Chondrocyte (in vitro differentiated cells): ENCODE data around the gene COL3A1. TPM values are rescaled to one million over a fixed set of nuclear protein-coding genes. Genes with fewer than 3 reads are reported as not detected.

ENCODE experiments used
- DNase-seq: peaks from one replicate; pipeline ENCODE4 v3.0.0; 2021; ENCODE audit warnings: mixed read lengths, low spot score
- H3K27ac Mint-ChIP-seq: one replicate; pipeline ENCODE4 v1.8.0; 2021; ENCODE audit warnings: mild to moderate bottlenecking, moderate library complexity, mixed read lengths; ENCODE audit not compliant: unreplicated experiment
- H3K27me3 Mint-ChIP-seq: 2 replicates; pipeline ENCODE4 v1.8.0; 2021; ENCODE audit warnings: low read depth, mixed read lengths
- H3K36me3 Mint-ChIP-seq: 2 replicates; pipeline ENCODE4 v1.8.0; 2021; ENCODE audit warnings: low read depth, mixed read lengths
- H3K4me1 Mint-ChIP-seq: 2 replicates; pipeline ENCODE4 v1.8.0; 2021; ENCODE audit warnings: low read depth, mild to moderate bottlenecking, mixed read lengths
- H3K4me3 Mint-ChIP-seq: one replicate; pipeline ENCODE4 v1.8.0; 2021; ENCODE audit warnings: mild to moderate bottlenecking, moderate library complexity, mixed read lengths; ENCODE audit not compliant: unreplicated experiment
- H3K9me3 Mint-ChIP-seq: 2 replicates; pipeline ENCODE4 v1.8.0; 2021; ENCODE audit warnings: low read depth, mixed read lengths
- CTCF ChIP-seq: fragments of 200-600 bp; sonication (generic); IDR thresholded peaks from 2 replicates; pipeline ENCODE4 v1.5.0; 2021; ENCODE audit warnings: antibody characterized with exemption, mild to moderate bottlenecking, moderate library complexity
- total RNA-seq: library from RNA; stranded (reverse); gene quantifications from 3 replicates; pipeline ENCODE4 v1.2.1, GENCODE V29; 2021

Gene COL3A1
- total RNA-seq, 1 donor from 2014 or later = 8,099 TPM

- DNase-seq = no peak
- Mint-ChIP-seq H3K27me3 (no peaks in the 10 kb centered on the region), H3K4me3 (peak overlapping the region; percentile 100), H3K27ac (peak overlapping the region; percentile 99), H3K9me3 (no peaks in the 10 kb centered on the region), H3K36me3 (peaks cover 22% of the 10 kb centered on the region), H3K4me1 (peaks cover 52% of the 10 kb centered on the region)
- no peak for TF ChIP-seq CTCF
Measured at GRCh38 chr2:188973641-188974040, 532 bp upstream of the COL3A1 start.

GRCh38 chr2:188975497-188976102 lies 1.4 kb downstream of the COL3A1 start:
- TF ChIP-seq CTCF = no peak
- Mint-ChIP-seq H3K4me1 (peaks cover 46% of the 10 kb centered on the region), H3K9me3 (no peaks in the 10 kb centered on the region), H3K27ac (peak overlapping the region; percentile 99), H3K27me3 (no peaks in the 10 kb centered on the region), H3K36me3 (peaks cover 25% of the 10 kb centered on the region), H3K4me3 (peak overlapping the region; percentile 100)
- no peak for DNase-seq

- DNase-seq = no peak
- peaks cover 29% of the 10 kb centered on the region for H3K36me3 Mint-ChIP-seq
- peak overlapping the region; percentile 99 for H3K27ac Mint-ChIP-seq
- H3K4me1 Mint-ChIP-seq = peaks cover 43% of the 10 kb centered on the region
- peak overlapping the region; percentile 100 for H3K4me3 Mint-ChIP-seq
- H3K9me3 Mint-ChIP-seq = no peaks in the 10 kb centered on the region
- H3K27me3 Mint-ChIP-seq = no peaks in the 10 kb centered on the region
- peak; percentile 87 for TF ChIP-seq CTCF
Measured at GRCh38 chr2:188976545-188977268, 2.5 kb downstream of the COL3A1 start.

GRCh38 chr2:188977317-188977716 lies 3.1 kb downstream of the COL3A1 start:
- peak overlapping the region; percentile 100 for H3K4me3 Mint-ChIP-seq
- peaks cover 46% of the 10 kb centered on the region for H3K4me1 Mint-ChIP-seq
- H3K27ac Mint-ChIP-seq = peak overlapping the region; percentile 99

More at GRCh38 chr2:188977317-188977716, 3.1 kb downstream of the COL3A1 start:
- Mint-ChIP-seq H3K36me3 (peaks cover 29% of the 10 kb centered on the region), H3K27me3 (no peaks in the 10 kb centered on the region), H3K9me3 (no peaks in the 10 kb centered on the region)
- DNase-seq = no peak
- TF ChIP-seq CTCF = no peak
